Neural cell (in vitro differentiated cells): ENCODE data around the gene PTPRD.

Experiments
- EP300 ChIP-seq: fragments of 450-650 bp; conservative IDR thresholded peaks from 2 replicates; pipeline ENCODE4 v1.6.1; 2014; ENCODE audit warnings: antibody characterized with exemption, mild to moderate bottlenecking, moderate library complexity; ENCODE audit not compliant: poor library complexity, severe bottlenecking
- EZH2 ChIP-seq: fragments of 200-600, 300-800 bp; shearing (Covaris generic), sonication (generic); IDR thresholded peaks from 2 replicates; pipeline ENCODE4 v1.6.1; 2014; ENCODE audit warnings: antibody characterized with exemption, low read length, borderline replicate concordance, mild to moderate bottlenecking; ENCODE audit not compliant: insufficient read depth, poor library complexity, severe bottlenecking
- POLR2AphosphoS5 ChIP-seq: IDR thresholded peaks from 2 replicates; pipeline ENCODE4 v1.6.1; 2012
- RAD21 ChIP-seq: fragments of 450-650 bp; conservative IDR thresholded peaks from 2 replicates; pipeline ENCODE4 v1.6.1; 2014; ENCODE audit warnings: antibody characterized with exemption, mild to moderate bottlenecking, moderate library complexity
- TAF1 ChIP-seq: IDR thresholded peaks from 2 replicates; pipeline ENCODE4 v1.6.1; 2012; ENCODE audit warnings: low read depth
- TF ChIP-seq, protein P1 (sequence below): fragments of 450-650 bp; IDR thresholded peaks from 2 replicates; pipeline ENCODE4 v1.5.1; 2014; ENCODE audit warnings: antibody characterized with exemption, mild to moderate bottlenecking, moderate library complexity; ENCODE audit not compliant: poor library complexity, severe bottlenecking
- TF ChIP-seq, protein P2 (sequence below): IDR thresholded peaks from 2 replicates; pipeline ENCODE4 v1.6.1; 2012; ENCODE audit warnings: borderline replicate concordance

DNA sequence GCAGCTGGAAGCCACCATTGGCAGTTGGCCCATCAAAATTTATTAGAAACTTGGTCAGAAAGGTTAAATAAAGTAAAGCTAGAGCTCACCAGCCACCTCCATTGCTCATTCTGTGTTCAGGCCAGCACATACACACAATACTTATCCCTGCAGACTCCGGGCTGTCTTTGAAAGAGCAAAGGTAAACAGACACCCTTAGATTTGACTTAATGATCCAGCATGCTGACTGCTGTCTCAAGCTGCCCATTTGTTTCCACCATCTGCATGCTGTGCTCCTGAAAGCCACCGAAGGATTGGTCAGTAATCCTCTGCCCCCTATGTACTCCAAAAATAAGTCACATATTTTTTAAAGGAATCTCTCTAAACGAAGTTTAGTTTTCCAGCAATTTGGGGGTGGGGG is 1753.4 kb downstream of the PTPRD start:
- TF ChIP-seq, protein P1, sequence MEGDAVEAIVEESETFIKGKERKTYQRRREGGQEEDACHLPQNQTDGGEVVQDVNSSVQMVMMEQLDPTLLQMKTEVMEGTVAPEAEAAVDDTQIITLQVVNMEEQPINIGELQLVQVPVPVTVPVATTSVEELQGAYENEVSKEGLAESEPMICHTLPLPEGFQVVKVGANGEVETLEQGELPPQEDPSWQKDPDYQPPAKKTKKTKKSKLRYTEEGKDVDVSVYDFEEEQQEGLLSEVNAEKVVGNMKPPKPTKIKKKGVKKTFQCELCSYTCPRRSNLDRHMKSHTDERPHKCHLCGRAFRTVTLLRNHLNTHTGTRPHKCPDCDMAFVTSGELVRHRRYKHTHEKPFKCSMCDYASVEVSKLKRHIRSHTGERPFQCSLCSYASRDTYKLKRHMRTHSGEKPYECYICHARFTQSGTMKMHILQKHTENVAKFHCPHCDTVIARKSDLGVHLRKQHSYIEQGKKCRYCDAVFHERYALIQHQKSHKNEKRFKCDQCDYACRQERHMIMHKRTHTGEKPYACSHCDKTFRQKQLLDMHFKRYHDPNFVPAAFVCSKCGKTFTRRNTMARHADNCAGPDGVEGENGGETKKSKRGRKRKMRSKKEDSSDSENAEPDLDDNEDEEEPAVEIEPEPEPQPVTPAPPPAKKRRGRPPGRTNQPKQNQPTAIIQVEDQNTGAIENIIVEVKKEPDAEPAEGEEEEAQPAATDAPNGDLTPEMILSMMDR, result no peak
- TF ChIP-seq EZH2, result no peak
- no peak for TF ChIP-seq TAF1
- TF ChIP-seq POLR2AphosphoS5, result no peak
- TF ChIP-seq EP300, result no peak
- no peak for TF ChIP-seq RAD21
- TF ChIP-seq, protein P2, sequence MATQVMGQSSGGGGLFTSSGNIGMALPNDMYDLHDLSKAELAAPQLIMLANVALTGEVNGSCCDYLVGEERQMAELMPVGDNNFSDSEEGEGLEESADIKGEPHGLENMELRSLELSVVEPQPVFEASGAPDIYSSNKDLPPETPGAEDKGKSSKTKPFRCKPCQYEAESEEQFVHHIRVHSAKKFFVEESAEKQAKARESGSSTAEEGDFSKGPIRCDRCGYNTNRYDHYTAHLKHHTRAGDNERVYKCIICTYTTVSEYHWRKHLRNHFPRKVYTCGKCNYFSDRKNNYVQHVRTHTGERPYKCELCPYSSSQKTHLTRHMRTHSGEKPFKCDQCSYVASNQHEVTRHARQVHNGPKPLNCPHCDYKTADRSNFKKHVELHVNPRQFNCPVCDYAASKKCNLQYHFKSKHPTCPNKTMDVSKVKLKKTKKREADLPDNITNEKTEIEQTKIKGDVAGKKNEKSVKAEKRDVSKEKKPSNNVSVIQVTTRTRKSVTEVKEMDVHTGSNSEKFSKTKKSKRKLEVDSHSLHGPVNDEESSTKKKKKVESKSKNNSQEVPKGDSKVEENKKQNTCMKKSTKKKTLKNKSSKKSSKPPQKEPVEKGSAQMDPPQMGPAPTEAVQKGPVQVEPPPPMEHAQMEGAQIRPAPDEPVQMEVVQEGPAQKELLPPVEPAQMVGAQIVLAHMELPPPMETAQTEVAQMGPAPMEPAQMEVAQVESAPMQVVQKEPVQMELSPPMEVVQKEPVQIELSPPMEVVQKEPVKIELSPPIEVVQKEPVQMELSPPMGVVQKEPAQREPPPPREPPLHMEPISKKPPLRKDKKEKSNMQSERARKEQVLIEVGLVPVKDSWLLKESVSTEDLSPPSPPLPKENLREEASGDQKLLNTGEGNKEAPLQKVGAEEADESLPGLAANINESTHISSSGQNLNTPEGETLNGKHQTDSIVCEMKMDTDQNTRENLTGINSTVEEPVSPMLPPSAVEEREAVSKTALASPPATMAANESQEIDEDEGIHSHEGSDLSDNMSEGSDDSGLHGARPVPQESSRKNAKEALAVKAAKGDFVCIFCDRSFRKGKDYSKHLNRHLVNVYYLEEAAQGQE, result no peak
